SU-DHL-6 (cell line): ENCODE results near the gene INO80B.

ENCODE experiments used
- H2AFZ ChIP-seq: fragments of 200-600 bp; sonication (generic); 2 replicates; pipeline ENCODE4 v1.6.1; 2014; ENCODE audit warnings: low read depth, mild to moderate bottlenecking, moderate library complexity, mixed read lengths, antibody characterized with exemption, low read length; ENCODE audit not compliant: severe bottlenecking
- H3F3A ChIP-seq: fragments of 200-600 bp; shearing (Covaris generic); 2 replicates; pipeline ENCODE4 v1.6.0; 2016; ENCODE audit warnings: antibody characterized with exemption, mild to moderate bottlenecking; ENCODE audit not compliant: insufficient read depth
- H3K27ac ChIP-seq: fragments of 200-600 bp; sonication (generic); 2 replicates; pipeline ENCODE4 v1.5.1; 2016; ENCODE audit warnings: low read depth, mild to moderate bottlenecking, low read length, moderate library complexity, mixed read lengths
- H3K27me3 ChIP-seq: fragments of 200-600 bp; sonication (generic), shearing (Covaris generic); 2 replicates; pipeline ENCODE4 v1.6.0; 2014; ENCODE audit warnings: mild to moderate bottlenecking, low read length
- H3K36me3 ChIP-seq: fragments of 200-600 bp; sonication (generic); 2 replicates; pipeline ENCODE4 v1.6.1; 2014; ENCODE audit warnings: mild to moderate bottlenecking, low read length, mixed read lengths
- H3K4me2 ChIP-seq: fragments of 300-600, 200-600 bp; shearing (Covaris generic), sonication (generic); 2 replicates; pipeline ENCODE4 v1.6.0; 2014; ENCODE audit warnings: low read length, low read depth, mild to moderate bottlenecking; ENCODE audit not compliant: poor library complexity, severe bottlenecking
- H3K4me3 ChIP-seq: fragments of 200-600 bp; sonication (generic); 2 replicates; pipeline ENCODE4 v1.5.1; 2014; ENCODE audit warnings: antibody characterized with exemption, low read length, mild to moderate bottlenecking, mixed read lengths; ENCODE audit not compliant: insufficient read depth, poor library complexity, severe bottlenecking
- H3K79me2 ChIP-seq: fragments of 200-600 bp; sonication (generic); 2 replicates; pipeline ENCODE4 v1.6.1; 2014; ENCODE audit warnings: mild to moderate bottlenecking, low read length, moderate library complexity; ENCODE audit not compliant: insufficient read depth
- H3K9ac ChIP-seq: fragments of 200-600 bp; sonication (generic); 2 replicates; pipeline ENCODE4 v1.7.0; 2014; ENCODE audit warnings: mild to moderate bottlenecking, low read length
- H3K9me2 ChIP-seq: fragments of 200-600 bp; sonication (generic); replicated peaks from 2 replicates; pipeline ENCODE4 v1.6.1; 2014; ENCODE audit warnings: low read length; ENCODE audit not compliant: insufficient read depth
- H3K9me3 ChIP-seq: fragments of 200-600 bp; sonication (generic); 2 replicates; pipeline ENCODE4 v1.6.1; 2014; ENCODE audit warnings: low read length, mixed read lengths; ENCODE audit not compliant: insufficient read depth
- H4K20me1 ChIP-seq: fragments of 200-600 bp; sonication (generic); 2 replicates; pipeline ENCODE4 v1.6.1; 2014; ENCODE audit warnings: low read depth, mild to moderate bottlenecking, antibody characterized with exemption, low read length, moderate library complexity, mixed read lengths
- EZH2phosphoT487 ChIP-seq: fragments of 200-600 bp; sonication (generic), shearing (Covaris generic); conservative IDR thresholded peaks from 2 replicates; pipeline ENCODE4 v1.6.1; 2018; ENCODE audit warnings: mild to moderate bottlenecking, antibody characterized with exemption, low read length, moderate library complexity, mixed read lengths
- TF ChIP-seq, protein P1 (sequence below): fragments of 200-600 bp; sonication (generic); IDR thresholded peaks from one replicate; pipeline ENCODE4 v1.5.1; 2017; ENCODE audit warnings: antibody characterized with exemption, mild to moderate bottlenecking, low read length, moderate library complexity; ENCODE audit not compliant: insufficient read depth, poor library complexity, severe bottlenecking

The INO80B gene

DNA sequence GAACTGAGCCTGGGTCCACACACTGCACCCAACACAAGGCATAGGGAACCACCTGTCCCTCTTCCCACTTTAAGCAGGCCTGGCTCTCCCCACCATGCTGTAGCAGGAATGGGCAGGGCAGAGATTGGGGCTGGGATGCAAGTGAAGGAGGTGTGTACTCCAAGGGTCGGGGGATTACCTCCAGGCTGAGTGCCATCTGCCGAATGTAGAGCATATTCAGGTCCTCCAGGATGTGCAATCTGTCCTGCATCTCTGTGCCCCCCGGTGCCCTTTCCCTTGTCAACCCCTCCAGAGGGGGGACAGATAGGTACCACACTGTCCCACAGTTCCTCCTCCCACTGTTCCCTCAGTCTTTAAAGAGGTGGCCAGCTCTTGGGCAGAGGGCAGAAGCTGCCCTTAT lies 15.5 kb upstream of the INO80B start:
- TF ChIP-seq EZH2phosphoT487 = no peak
- TF ChIP-seq, protein P1, sequence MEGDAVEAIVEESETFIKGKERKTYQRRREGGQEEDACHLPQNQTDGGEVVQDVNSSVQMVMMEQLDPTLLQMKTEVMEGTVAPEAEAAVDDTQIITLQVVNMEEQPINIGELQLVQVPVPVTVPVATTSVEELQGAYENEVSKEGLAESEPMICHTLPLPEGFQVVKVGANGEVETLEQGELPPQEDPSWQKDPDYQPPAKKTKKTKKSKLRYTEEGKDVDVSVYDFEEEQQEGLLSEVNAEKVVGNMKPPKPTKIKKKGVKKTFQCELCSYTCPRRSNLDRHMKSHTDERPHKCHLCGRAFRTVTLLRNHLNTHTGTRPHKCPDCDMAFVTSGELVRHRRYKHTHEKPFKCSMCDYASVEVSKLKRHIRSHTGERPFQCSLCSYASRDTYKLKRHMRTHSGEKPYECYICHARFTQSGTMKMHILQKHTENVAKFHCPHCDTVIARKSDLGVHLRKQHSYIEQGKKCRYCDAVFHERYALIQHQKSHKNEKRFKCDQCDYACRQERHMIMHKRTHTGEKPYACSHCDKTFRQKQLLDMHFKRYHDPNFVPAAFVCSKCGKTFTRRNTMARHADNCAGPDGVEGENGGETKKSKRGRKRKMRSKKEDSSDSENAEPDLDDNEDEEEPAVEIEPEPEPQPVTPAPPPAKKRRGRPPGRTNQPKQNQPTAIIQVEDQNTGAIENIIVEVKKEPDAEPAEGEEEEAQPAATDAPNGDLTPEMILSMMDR = no peak
- H3K27me3 ChIP-seq = no peaks in the 10 kb centered on the region
- no peak overlapping the region for H3K9ac ChIP-seq
- H4K20me1 ChIP-seq = no peaks in the 10 kb centered on the region
- H3K9me3 ChIP-seq = no peaks in the 10 kb centered on the region
- H3K27ac ChIP-seq = no peak overlapping the region
- H3K79me2 ChIP-seq = no peaks in the 10 kb centered on the region
- H3F3A ChIP-seq = no peaks in the 10 kb centered on the region
- no peak overlapping the region for H2AFZ ChIP-seq
- H3K36me3 ChIP-seq = no peaks in the 10 kb centered on the region
- H3K4me2 ChIP-seq = no peak overlapping the region
- H3K9me2 ChIP-seq = no peaks in the 10 kb centered on the region
- H3K4me3 ChIP-seq = no peak overlapping the region

DNA sequence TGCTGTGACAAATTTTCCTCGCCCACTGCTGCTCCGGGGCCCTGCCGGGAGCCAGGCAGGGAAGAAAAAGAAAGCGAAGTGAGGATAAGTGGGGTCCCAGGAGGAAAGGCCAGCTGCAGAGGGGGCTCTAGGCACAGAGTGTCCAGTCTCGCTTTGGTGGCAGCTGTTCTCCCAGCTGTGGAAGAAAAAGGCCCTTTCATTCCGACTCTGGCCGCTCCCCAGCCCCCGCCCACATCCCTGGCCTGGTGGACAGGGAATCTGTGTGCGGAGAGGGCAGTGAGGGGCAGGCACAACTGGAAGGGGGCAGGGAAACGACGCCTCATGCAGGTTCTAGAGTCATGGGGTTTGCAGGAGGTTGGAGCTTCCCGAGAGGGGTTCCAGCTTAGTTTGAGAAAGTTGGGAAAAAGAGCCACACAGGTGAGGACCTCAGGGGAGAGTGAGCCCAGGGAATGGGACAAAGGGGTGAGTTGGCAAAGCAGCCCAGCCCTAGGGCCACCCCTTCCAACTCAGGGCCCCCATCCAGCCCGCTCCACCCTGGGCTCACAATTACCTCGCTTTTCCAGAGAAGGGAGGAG lies 15.0 kb upstream of the INO80B start:
- H3K9ac ChIP-seq = no peak overlapping the region
- H3K4me3 ChIP-seq = no peak overlapping the region
- no peaks in the 10 kb centered on the region for H3K79me2 ChIP-seq
- no peaks in the 10 kb centered on the region for H3F3A ChIP-seq
- H3K27ac ChIP-seq = no peak overlapping the region
- no peaks in the 10 kb centered on the region for H3K9me2 ChIP-seq
- no peak for TF ChIP-seq EZH2phosphoT487
- TF ChIP-seq, protein P1 = no peak
- H3K27me3 ChIP-seq = no peaks in the 10 kb centered on the region
- H3K4me2 ChIP-seq = no peak overlapping the region
- no peaks in the 10 kb centered on the region for H4K20me1 ChIP-seq
- H2AFZ ChIP-seq = no peak overlapping the region
- no peaks in the 10 kb centered on the region for H3K36me3 ChIP-seq
- no peaks in the 10 kb centered on the region for H3K9me3 ChIP-seq

DNA sequence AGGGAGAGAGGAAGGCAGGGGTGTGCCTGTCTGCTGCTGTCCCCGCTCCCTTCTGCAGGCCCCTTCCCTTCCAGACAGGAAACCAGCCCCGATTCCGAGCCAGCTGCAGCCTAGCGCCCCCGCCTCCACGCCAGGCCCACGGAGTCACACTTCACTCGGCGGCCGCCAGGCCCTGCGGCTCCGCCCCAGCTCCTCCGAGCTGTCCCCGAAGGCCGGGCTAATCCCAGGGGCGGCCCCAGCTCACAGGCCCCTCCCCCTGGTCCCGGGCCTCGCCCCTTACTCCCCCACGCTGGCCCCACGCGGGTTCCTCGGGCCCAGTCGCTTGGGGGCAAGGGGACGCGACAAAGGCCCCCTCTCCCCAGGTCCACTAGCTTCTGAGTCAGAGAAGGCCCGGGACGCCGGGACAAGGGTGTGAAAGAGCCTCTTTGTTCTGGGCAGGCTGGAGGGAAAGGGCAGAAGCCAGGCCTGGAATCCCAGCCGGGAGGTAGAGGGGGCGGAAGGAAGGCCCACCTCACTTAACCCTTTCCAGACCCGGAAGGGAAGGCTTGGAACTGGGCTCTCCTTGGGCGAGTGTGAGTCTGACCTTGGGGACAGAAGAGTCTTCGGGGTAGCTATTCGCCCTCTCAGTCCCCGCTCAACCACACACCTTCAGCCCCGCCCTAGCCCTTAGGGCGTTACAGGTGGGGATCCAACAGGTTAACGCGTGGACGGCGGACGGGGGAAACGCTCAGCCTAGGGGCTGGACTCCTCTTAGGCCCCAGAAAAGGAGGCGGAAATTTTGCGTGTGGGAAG lies 14.3 kb upstream of the INO80B start:
- Histone ChIP-seq H3K9me3 (no peaks in the 10 kb centered on the region), H3F3A (no peaks in the 10 kb centered on the region), H3K9ac (no peak overlapping the region), H3K27me3 (no peaks in the 10 kb centered on the region), H3K79me2 (no peaks in the 10 kb centered on the region), H3K4me3 (no peak overlapping the region), H3K27ac (no peak overlapping the region), H3K9me2 (no peaks in the 10 kb centered on the region), H3K36me3 (no peaks in the 10 kb centered on the region), H4K20me1 (no peaks in the 10 kb centered on the region), H2AFZ (no peak overlapping the region), H3K4me2 (no peak overlapping the region)
- TF ChIP-seq, protein P1 = no peak
- TF ChIP-seq EZH2phosphoT487 = no peak
